Ishikawa (cell line): Measurements from ENCODE around the gene SELENOH.

ENCODE experiments used
- EGR1 ChIP-seq: IDR thresholded peaks from 2 replicates; pipeline ENCODE4 v1.6.1; 2012
- FOXM1 ChIP-seq: IDR thresholded peaks from 2 replicates; pipeline ENCODE4 v1.6.1; 2012; ENCODE audit warnings: low read depth, borderline replicate concordance
- MAX ChIP-seq: IDR thresholded peaks from 2 replicates; pipeline ENCODE4 v1.6.1; 2012
- RAD21 ChIP-seq: IDR thresholded peaks from 2 replicates; pipeline ENCODE4 v1.6.1; 2012; ENCODE audit warnings: low read depth

GRCh38 chr11:57703341-57703740, 38.0 kb upstream of the SELENOH start:
- no peak for TF ChIP-seq MAX
- TF ChIP-seq FOXM1: no peak
- TF ChIP-seq RAD21: no peak
- no peak for TF ChIP-seq EGR1
